ENCODE measurements around the gene ARID3C. TPM values are rescaled to one million over a fixed set of nuclear protein-coding genes. Genes with fewer than 3 reads are reported as not detected.

ARID3C gene
- total and polyA plus RNA-seq, 2 experiments from 2014 or later, result 0.21 to 0.27 TPM

DNA sequence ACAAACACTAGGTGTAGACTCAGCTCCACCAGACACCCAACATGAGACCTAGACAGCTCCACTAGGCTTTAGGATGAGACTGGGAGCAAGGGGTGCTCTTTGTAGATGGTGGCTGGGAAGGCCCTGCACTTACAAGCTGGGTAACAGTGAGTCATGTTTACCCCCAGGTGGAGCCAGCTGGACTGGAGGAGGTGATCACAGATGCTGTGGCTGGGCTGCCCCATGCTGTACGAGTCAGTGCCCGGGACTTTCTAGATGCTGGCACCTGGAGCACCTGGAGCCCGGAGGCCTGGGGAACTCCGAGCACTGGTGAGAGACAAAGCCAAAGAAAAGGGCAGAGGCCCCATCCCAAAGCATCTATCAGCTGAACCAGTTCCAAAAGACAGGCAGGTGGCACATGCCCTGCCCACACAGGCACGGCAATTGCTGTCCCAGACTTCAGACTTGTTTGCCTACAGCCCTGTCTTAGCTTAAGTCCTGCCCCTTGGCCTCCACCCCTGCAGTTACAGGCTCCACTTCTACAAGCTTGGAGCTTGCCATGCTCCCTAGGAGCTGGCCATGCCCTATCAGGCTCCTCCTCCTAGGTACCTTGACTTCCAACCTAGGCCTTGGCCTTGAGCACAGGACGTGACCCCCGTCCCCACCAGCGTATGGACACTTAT lies 30.9 kb upstream of the ARID3C start:
- Histone ChIP-seq H3K27me3 (no peaks in the 10 kb centered on the region), H3K79me2 (peaks cover 5% of the 10 kb centered on the region), H3K9me2 (replicated peaks; ENCODE audit: insufficient read depth) (no peaks in the 10 kb centered on the region), H2AFZ (no peak overlapping the region), H3K4me2 (no peak overlapping the region), H3K36me3 (replicated peaks; ENCODE audit: insufficient read depth, low read depth) (no peaks in the 10 kb centered on the region), H3K27ac (no peak overlapping the region), H3K4me3 (no peak overlapping the region), H3K4me1 (ENCODE audit: insufficient read depth) (peaks cover 13% of the 10 kb centered on the region), H3K9me3 (ENCODE audit: low read depth) (no peaks in the 10 kb centered on the region), H4K20me1 (ENCODE audit: insufficient read depth, poor library complexity, severe bottlenecking) (no peaks in the 10 kb centered on the region)
- no peak for TF ChIP-seq EZH2 (IDR thresholded peaks at IDR 0.05; ENCODE audit: borderline replicate concordance)
- WGBS (ENCODE audit: low lambda C conversion rate, missing lambda C conversion rate), result 96% methylated on average over 8 of the region's 8 CpGs
- peak; percentile 13 for DNase-seq (ENCODE audit: low spot score)

DNA sequence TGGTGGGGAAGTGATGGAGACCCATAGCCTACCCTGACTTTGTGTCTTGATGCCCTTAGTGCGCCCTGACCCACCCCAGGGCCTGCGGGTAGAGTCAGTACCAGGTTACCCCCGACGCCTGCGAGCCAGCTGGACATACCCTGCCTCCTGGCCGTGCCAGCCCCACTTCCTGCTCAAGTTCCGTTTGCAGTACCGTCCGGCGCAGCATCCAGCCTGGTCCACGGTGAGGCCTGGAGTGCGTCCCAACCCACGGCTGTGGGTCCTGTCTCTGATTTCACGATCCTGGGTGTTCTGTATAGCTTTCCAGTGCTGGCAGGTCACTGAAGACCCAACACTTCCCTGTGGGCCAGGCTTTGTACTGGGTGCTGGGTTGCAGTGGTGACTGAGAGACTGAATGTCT lies 29.6 kb upstream of the ARID3C start:
- H3K4me2 ChIP-seq, result no peak overlapping the region
- no peaks in the 10 kb centered on the region for H4K20me1 ChIP-seq (ENCODE audit: insufficient read depth, poor library complexity, severe bottlenecking)
- no peaks in the 10 kb centered on the region for H3K9me3 ChIP-seq (ENCODE audit: low read depth)
- peak; percentile 3 for DNase-seq (ENCODE audit: low spot score)
- TF ChIP-seq CTCF (IDR thresholded peaks at IDR 0.05; ENCODE audit: poor library complexity) (no peak), EZH2phosphoT487 (IDR thresholded peaks at IDR 0.05; ENCODE audit: low read depth, severe bottlenecking, unreplicated experiment) (no peak), EZH2 (IDR thresholded peaks at IDR 0.05; ENCODE audit: borderline replicate concordance) (no peak)
- no peak overlapping the region for H3K4me3 ChIP-seq
- H3K9me2 ChIP-seq (replicated peaks; ENCODE audit: insufficient read depth), result no peaks in the 10 kb centered on the region
- peaks cover 5% of the 10 kb centered on the region for H3K79me2 ChIP-seq
- H2AFZ ChIP-seq, result no peak overlapping the region
- no peaks in the 10 kb centered on the region for H3K36me3 ChIP-seq (replicated peaks; ENCODE audit: insufficient read depth, low read depth)
- no peaks in the 10 kb centered on the region for H3K27me3 ChIP-seq
- H3K27ac ChIP-seq, result no peak overlapping the region
- H3K4me1 ChIP-seq (ENCODE audit: insufficient read depth), result peaks cover 12% of the 10 kb centered on the region
- WGBS (ENCODE audit: low lambda C conversion rate, missing lambda C conversion rate), result 98% methylated on average over 14 of the region's 14 CpGs

GRCh38 chr9:34656992-34657391 lies 28.1 kb upstream of the ARID3C start:
- TF ChIP-seq EZH2 (IDR thresholded peaks at IDR 0.05; ENCODE audit: borderline replicate concordance), result no peak
- no peak for TF ChIP-seq EZH2phosphoT487 (IDR thresholded peaks at IDR 0.05; ENCODE audit: low read depth, severe bottlenecking, unreplicated experiment)
- no peak for TF ChIP-seq CTCF (IDR thresholded peaks at IDR 0.05; ENCODE audit: poor library complexity)
- no peak overlapping the region for H3K4me3 ChIP-seq
- peaks cover 5% of the 10 kb centered on the region for H3K79me2 ChIP-seq
- H3K4me1 ChIP-seq (ENCODE audit: insufficient read depth), result peaks cover 27% of the 10 kb centered on the region
- H4K20me1 ChIP-seq (ENCODE audit: insufficient read depth, poor library complexity, severe bottlenecking), result no peaks in the 10 kb centered on the region
- H3K9me2 ChIP-seq (replicated peaks; ENCODE audit: insufficient read depth), result no peaks in the 10 kb centered on the region
- no peak overlapping the region for H3K4me2 ChIP-seq
- peak; percentile 2 for DNase-seq (ENCODE audit: low spot score)
- WGBS (ENCODE audit: low lambda C conversion rate, missing lambda C conversion rate), result 89% methylated on average over 5 of the region's 5 CpGs
- no peaks in the 10 kb centered on the region for H3K27me3 ChIP-seq
- H3K9me3 ChIP-seq (ENCODE audit: low read depth), result no peaks in the 10 kb centered on the region
- no peak overlapping the region for H2AFZ ChIP-seq
- no peak overlapping the region for H3K27ac ChIP-seq
- no peaks in the 10 kb centered on the region for H3K36me3 ChIP-seq (replicated peaks; ENCODE audit: insufficient read depth, low read depth)

GRCh38 chr9:34655394-34655793 lies 26.5 kb upstream of the ARID3C start:
- H3K27ac ChIP-seq, result peak overlapping the region; percentile 76

More at GRCh38 chr9:34655394-34655793, 26.5 kb upstream of the ARID3C start:
- Histone ChIP-seq H3K4me3 (no peak overlapping the region), H3K79me2 (peaks cover 5% of the 10 kb centered on the region), H3K4me1 (ENCODE audit: insufficient read depth) (peaks cover 36% of the 10 kb centered on the region), H3K4me2 (peak overlapping the region; percentile 87), H2AFZ (no peak overlapping the region), H3K9me3 (ENCODE audit: low read depth) (no peaks in the 10 kb centered on the region), H3K36me3 (replicated peaks; ENCODE audit: insufficient read depth, low read depth) (no peaks in the 10 kb centered on the region), H3K27me3 (no peaks in the 10 kb centered on the region), H3K9me2 (replicated peaks; ENCODE audit: insufficient read depth) (no peaks in the 10 kb centered on the region), H4K20me1 (ENCODE audit: insufficient read depth, poor library complexity, severe bottlenecking) (no peaks in the 10 kb centered on the region)
- no peak for TF ChIP-seq EZH2 (IDR thresholded peaks at IDR 0.05; ENCODE audit: borderline replicate concordance)
- no peak for DNase-seq (ENCODE audit: low spot score)
- 62% methylated on average over 5 of the region's 5 CpGs for WGBS (ENCODE audit: low lambda C conversion rate, missing lambda C conversion rate)
